Activated CD8-positive, alpha-beta memory T cell treated with anti-CD3 and anti-CD28 coated beads, Interleukin-2, amount 10 ng/mL, durations not matched to agents 7 days and 5 days (primary cell): ENCODE measurements around the gene PIGL. TPM values are rescaled to one million over a fixed set of nuclear protein-coding genes. Genes with fewer than 3 reads are reported as not detected.
"Not testable (repeated sequence)": the region's sequence is repeated elsewhere in the genome, so short reads cannot be mapped to it uniquely, and the experiment has no call there.

Experiments
- ATAC-seq: fragments of 150-1000 bp; cut with Tn5 transposase; one replicate; pipeline ENCODE4 v1.10.0; 2021; ENCODE audit warnings: moderate library complexity
- CTCF ChIA-PET: fragments of 350-600 bp; sonication (Branson Sonifier 250); formaldehyde crosslinking; loops from one replicate; lab custom pipeline; 2021; ENCODE audit warnings: antibody characterized with exemption; lab: Charles Lee
- DNase-seq: peaks from one replicate; pipeline ENCODE4 v3.0.0-alpha.2; 2020
- H3K27ac Mint-ChIP-seq: one replicate; pipeline ENCODE4 v1.8.0; 2021; ENCODE audit warnings: mild to moderate bottlenecking, mixed read lengths
- H3K27me3 Mint-ChIP-seq: one replicate; pipeline ENCODE4 v1.8.0; 2021; ENCODE audit warnings: mixed read lengths
- H3K36me3 Mint-ChIP-seq: one replicate; pipeline ENCODE4 v1.8.0; 2021; ENCODE audit warnings: mild to moderate bottlenecking, mixed read lengths
- H3K4me1 Mint-ChIP-seq: one replicate; pipeline ENCODE4 v1.8.0; 2021; ENCODE audit warnings: mixed read lengths
- H3K4me3 Mint-ChIP-seq: one replicate; pipeline ENCODE4 v1.8.0; 2021; ENCODE audit warnings: mild to moderate bottlenecking, moderate library complexity, mixed read lengths
- H3K9me3 Mint-ChIP-seq: one replicate; pipeline ENCODE4 v1.8.0; 2022; ENCODE audit warnings: low read depth, mixed read lengths
- total RNA-seq, 2 experiments: library from RNA; stranded (reverse); gene quantifications; one replicate each; pipeline ENCODE4 v1.2.3, GENCODE V29; 2021

The PIGL gene
- total RNA-seq, 2 experiments from 2014 or later = 27.9 to 37.6 TPM

DNA sequence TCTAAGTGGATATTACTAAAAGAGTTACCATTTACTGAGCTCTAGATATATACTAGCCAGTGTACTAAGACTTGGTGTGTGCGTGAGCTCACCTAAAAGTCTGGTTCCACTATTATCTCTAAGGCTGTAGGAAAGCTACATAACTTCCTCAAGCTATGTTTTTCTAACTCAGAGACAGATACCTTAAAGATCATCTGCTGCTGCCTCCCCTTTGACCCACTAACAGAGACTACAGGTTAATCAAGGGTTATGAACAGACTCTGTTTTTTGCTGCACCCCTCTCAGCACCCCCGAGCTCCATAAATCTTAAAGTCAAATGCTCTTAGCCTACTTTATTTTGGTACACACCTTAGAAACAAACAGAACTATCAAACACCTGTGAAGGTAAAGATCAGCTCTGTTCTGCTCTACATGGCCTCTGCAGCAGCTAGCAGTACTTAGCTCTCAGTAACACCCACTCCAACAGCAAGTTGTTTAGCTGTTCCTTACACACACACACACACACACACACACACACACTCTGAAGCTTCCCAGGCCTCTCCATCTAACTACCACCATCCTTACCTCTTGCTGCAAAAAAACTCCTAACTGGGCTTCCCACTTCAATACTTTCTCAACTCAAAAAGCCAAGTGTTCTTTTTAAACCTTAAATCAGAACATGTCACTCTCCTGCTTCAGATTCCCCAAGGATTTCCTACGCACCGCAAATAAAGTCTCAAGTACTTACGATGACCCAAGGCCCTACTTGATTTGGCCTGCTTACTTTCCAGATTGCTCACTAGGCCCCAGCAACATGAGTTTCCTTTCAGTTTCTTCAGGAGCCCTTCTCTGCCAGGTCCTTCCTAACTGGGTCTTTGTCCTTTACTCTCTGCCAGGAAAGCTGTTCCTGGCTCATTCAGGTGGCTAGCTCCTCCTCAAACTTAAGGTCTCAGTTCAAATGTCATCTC is 14.2 kb upstream of the PIGL start:
- ATAC-seq, H3K9me3 Mint-ChIP-seq, CTCF ChIA-PET, DNase-seq, H3K36me3 Mint-ChIP-seq, H3K27me3 Mint-ChIP-seq, H3K4me3 Mint-ChIP-seq: not testable (repeated sequence)
- peaks cover 36% of the 10 kb centered on the region for H3K4me1 Mint-ChIP-seq
- peak overlapping the region; percentile 22 for H3K27ac Mint-ChIP-seq

DNA sequence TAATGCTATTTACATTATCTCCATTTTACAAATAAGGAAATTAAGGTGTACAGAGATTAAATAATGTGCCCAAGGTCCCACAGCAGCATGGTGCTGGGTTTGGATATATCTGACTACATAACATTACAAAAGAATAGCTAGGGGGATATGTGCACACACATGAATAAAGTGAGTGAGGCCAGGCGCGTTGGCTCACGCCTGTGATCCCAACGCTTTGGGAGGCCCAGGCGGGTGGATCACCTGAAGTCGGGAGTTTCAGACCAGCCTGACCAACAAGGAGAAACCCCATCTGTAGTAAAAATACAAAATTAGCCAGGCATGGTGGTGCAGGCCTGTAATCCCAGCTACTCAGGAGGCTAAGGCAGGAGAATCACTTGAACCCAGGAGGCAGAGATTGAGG is 12.2 kb upstream of the PIGL start:
- CTCF ChIA-PET, H3K4me3 Mint-ChIP-seq: not testable (repeated sequence)

DNA sequence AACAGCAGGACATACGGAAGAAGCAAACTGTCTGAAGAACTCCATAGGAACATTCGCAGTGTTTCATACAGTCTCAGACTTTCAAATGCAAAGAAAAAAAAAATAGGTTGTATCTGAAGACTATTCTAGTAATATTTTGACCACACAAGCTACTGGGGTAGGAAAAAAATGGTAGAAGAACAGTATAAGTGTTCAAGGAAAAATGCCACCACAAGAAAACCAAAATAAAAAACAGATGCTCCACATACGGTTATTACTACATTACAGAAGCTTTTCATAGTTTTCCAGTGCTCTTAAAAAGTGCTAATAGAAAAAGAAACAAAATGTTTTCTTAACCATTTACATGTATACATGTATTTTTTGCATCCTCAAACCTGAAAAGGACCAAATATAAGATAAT is 5.4 kb upstream of the PIGL start:
- Mint-ChIP-seq H3K27me3 (no peaks in the 10 kb centered on the region), H3K4me1 (peaks cover 29% of the 10 kb centered on the region), H3K36me3 (peaks cover 6% of the 10 kb centered on the region), H3K9me3 (no peaks in the 10 kb centered on the region), H3K27ac (no peak overlapping the region), H3K4me3 (no peak overlapping the region)
- ATAC-seq (no peak), DNase-seq (no peak)
- CTCF ChIA-PET = no interaction called here

More for the DNA sequence above, 12.2 kb upstream of the PIGL start:
- not testable (repeated sequence) for H3K27me3 Mint-ChIP-seq, H3K27ac Mint-ChIP-seq, H3K9me3 Mint-ChIP-seq, H3K36me3 Mint-ChIP-seq, DNase-seq, ATAC-seq
- peaks cover 28% of the 10 kb centered on the region for H3K4me1 Mint-ChIP-seq

DNA sequence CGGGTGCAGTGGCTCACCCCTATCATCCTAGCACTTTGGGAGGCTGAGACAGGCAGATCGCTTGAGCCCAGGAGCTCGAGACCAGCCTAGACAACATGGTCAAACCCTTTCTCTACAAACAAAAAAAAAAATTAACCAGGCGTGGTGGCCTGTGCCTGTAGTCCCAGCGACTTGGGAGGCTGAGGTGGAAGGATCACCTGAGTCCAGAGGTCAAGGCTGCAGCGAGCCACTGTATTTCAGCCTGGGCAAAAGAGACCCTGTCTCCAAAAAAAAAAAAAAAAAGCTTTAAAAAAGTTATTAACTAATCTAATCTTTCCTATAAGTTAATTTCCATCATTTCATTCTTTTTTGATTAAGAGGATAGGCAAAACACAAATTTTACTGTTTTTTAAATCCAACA is 4.2 kb upstream of the PIGL start:
- no peak overlapping the region for H3K4me3 Mint-ChIP-seq
- H3K27me3 Mint-ChIP-seq = no peaks in the 10 kb centered on the region
- CTCF ChIA-PET = interaction anchor here (1.4 kb wide), 1 partner anchor 73 kb away, joined by 4 read pairs; no protein-coding TSS in a partner anchor
- H3K36me3 Mint-ChIP-seq = peaks cover 4% of the 10 kb centered on the region
- DNase-seq (no peak), ATAC-seq (no peak)
- H3K9me3 Mint-ChIP-seq = no peaks in the 10 kb centered on the region
- H3K27ac Mint-ChIP-seq = no peak overlapping the region
- H3K4me1 Mint-ChIP-seq = peaks cover 32% of the 10 kb centered on the region

DNA sequence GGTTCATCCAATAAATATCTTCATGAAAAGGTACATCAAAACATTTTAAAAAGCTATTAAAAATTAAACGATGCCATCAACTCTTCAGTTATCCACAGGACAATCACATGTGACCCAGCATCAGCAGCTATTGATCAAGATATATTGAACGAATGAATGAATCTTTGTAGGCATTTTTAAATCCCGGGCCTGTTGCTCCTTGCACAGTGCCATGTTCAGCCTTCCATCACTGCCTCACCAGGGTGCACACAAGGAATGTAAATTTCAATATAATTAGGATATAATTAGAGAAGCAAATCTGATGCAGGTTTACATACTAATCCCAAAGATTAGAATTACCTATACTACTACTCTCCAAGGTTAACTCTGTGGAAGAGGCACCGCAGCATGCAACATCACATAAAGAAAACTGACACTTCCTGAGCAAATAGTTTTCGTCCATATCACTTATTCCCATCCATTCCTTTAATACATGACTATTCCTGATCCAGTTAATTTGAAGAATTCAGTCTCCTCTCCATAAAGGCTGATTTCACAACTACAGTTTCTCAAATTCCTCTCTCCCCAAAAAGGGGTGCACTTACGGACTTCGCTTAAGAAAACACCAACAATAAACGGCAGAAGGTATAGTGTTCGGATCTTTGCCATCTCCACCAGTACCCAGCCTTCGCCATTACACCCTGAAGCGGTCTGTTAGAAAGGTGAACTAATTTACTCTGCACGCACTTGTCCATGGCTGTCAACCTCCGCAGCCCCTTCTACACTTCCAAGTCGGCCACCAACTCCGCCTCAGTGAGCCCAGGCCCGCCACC is 2.6 kb upstream of the PIGL start:
- Mint-ChIP-seq H3K27me3 (no peaks in the 10 kb centered on the region), H3K36me3 (peaks cover 4% of the 10 kb centered on the region), H3K4me3 (peak overlapping the region; percentile 94), H3K4me1 (peaks cover 37% of the 10 kb centered on the region), H3K27ac (peak overlapping the region; percentile 81), H3K9me3 (no peaks in the 10 kb centered on the region)
- ATAC-seq = no peak
- CTCF ChIA-PET = interaction anchor here (1.0 to 1.6 kb wide), 6 partner anchors 16 to 375 kb away, joined by 3 to 5 read pairs (median 4); partner anchors contain the start of gene CENPV
- DNase-seq = no peak

DNA sequence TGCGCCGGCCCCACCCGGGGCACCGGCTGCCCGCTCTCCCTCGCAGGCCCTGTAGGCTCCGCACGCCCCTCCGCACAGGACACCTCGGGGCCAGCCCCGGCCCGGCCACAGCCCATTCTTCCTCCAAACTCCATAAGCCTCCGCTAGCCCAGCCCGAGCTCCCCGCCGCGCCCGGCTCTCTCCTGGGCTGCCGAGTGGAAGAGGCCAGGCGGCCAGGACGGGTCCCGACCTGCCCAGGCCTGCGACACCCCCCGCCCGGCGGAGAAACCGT is 2.1 kb upstream of the PIGL start:
- H3K27me3 Mint-ChIP-seq = no peaks in the 10 kb centered on the region
- no peaks in the 10 kb centered on the region for H3K9me3 Mint-ChIP-seq
- peak; percentile 38 for ATAC-seq
- peaks cover 4% of the 10 kb centered on the region for H3K36me3 Mint-ChIP-seq
- CTCF ChIA-PET = interaction anchor here (0.5 to 1.6 kb wide), 9 partner anchors 15 to 374 kb away, joined by 3 to 5 read pairs (median 3); partner anchors contain the start of genes CENPV and UBB
- peaks cover 37% of the 10 kb centered on the region for H3K4me1 Mint-ChIP-seq
- peak overlapping the region; percentile 94 for H3K4me3 Mint-ChIP-seq
- DNase-seq = peak; percentile 64
- H3K27ac Mint-ChIP-seq = peak overlapping the region; percentile 81

DNA sequence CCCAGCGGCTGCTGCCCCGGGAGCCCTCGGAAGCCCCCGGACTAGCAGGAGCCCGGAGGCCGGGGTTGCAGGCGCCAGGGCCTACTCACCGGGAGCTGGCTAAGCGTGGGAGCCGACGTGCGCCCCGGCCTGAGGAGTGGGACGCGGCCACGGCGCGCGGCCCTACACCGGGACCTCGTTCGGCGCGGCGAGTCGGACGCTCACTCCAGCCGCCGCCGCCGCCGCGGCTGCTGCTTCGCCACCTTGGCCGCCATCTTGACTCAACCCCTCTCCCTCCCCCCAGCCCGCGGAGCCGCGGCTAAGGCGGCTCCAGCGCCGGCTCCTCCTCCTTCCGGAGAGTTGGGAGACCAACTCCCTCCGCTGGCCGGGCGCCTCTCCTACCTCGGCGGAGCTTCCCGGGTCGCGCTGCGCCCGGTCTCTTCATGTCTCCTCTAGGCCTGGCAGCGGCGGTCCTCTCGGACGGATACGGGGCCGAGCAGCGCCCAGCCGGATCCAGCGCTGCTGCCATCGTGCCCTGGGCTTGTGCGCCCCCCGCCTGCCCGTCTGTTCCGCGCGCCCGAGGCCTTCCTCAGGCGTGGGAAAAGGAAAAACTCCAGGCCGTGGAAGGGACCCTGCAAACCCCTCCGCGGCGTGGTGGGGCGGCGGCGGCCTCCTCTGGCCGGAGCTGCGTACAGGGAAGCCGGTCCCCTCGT is 1.6 kb upstream of the PIGL start, which contains the start of gene NCOR1:
Gene NCOR1, minus strand, starts transcription at position 262 of the 692 bp plus-strand sequence. CDS start 20,965 bp downstream, outside the sequence.
- H3K36me3 Mint-ChIP-seq = peaks cover 4% of the 10 kb centered on the region
- H3K4me1 Mint-ChIP-seq = peaks cover 37% of the 10 kb centered on the region
- CTCF ChIA-PET = interaction anchor here (0.5 to 1.6 kb wide), 11 partner anchors 15 to 374 kb away, joined by 3 to 5 read pairs (median 3); partner anchors contain the start of genes CENPV and UBB
- H3K9me3 Mint-ChIP-seq = no peaks in the 10 kb centered on the region
- H3K27ac Mint-ChIP-seq = peak within 1 kb of the TSS; percentile 84
- H3K4me3 Mint-ChIP-seq = peak within 1 kb of the TSS; percentile 94
- no peaks in the 10 kb centered on the region for H3K27me3 Mint-ChIP-seq
- peak; percentile 93 for DNase-seq
- peak; percentile 87 for ATAC-seq

DNA sequence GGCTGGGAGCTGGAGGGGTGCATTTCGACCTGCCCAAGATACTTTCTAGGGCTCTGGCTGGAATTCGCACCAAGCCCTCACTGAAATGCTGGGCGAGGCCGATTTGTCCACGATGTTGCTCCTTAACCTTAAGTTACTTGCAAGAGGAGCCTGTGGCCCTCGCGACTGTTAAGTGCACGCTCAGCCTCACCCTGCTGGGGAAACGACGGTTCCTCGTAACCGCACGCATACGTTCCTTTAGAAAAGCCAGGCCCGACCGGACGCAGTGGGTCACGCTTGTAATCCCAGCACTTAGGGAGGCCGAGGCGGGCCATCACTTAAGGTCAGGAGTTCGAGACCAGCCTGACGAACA is 1.1 kb upstream of the PIGL start:
- no peak for ATAC-seq
- Mint-ChIP-seq H3K4me3 (peak overlapping the region; percentile 94), H3K4me1 (peaks cover 37% of the 10 kb centered on the region), H3K27ac (peak overlapping the region; percentile 84), H3K9me3 (no peaks in the 10 kb centered on the region), H3K36me3 (peaks cover 4% of the 10 kb centered on the region), H3K27me3 (no peaks in the 10 kb centered on the region)
- peak; percentile 69 for DNase-seq
- CTCF ChIA-PET = interaction anchor here (0.5 to 1.6 kb wide), 8 partner anchors 14 to 373 kb away, joined by 3 to 5 read pairs (median 3); partner anchors contain the start of gene UBB

DNA sequence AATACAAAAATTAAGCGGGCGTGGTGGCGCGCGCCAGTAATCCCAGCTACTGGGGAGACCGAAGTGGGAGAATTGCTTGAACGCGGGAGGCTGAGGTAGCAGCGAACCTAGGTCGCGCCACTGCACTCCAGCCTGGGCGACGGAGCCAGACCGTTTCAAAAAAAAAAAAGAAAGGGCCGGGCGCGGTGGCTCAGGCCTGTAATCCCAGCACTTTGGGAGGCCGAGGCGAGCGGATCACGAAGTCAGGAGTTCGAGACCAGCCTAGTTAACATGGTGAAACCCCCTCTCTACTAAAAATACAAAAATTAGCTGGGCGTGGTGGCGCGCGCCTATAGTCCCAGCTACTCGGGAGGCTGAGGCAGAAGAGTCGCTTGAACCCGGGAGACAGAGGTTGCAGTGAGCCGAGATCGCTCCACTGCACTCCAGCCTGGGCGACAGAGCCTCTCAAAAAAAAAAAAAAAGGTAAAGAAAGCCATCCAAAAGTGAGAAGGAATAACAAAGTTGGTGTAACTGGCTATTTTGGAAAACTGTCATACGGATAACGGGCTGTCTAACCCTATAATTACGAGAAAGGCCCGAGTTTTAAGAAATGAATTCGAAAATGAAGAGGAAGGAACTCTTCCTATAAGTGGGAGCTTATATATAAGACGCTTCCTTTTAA is 539 bp upstream of the PIGL start:
- Mint-ChIP-seq H3K4me3 (peak overlapping the region; percentile 94), H3K27ac (peak overlapping the region; percentile 95), H3K4me1 (peaks cover 36% of the 10 kb centered on the region)
- not testable (repeated sequence) for H3K36me3 Mint-ChIP-seq, ATAC-seq, DNase-seq, H3K9me3 Mint-ChIP-seq, H3K27me3 Mint-ChIP-seq
- CTCF ChIA-PET = interaction anchor here (0.6 to 1.6 kb wide), 9 partner anchors 10 to 190 kb away, joined by 3 to 8 read pairs (median 5); partner anchors contain the start of gene UBB

DNA sequence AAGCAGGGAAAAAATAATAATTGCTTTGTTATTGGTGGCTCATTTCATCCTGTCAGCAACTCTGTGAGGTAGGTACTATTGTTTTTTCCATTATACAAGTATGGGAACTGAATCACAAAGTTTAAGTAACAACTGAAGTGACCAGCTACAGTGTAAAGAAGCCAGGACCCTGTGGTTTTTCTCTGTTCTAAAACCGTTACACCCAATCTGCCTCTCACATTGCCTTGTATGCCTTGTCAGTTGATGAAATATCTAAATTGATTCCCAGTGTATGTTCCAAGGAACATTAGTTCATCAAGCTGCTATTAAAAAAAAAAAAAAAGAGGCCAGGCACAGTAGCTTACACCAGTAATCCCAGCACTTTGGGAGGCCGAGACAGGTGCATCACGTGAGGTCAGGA is 5.4 kb downstream of the PIGL start:
- Mint-ChIP-seq H3K4me1 (peaks cover 6% of the 10 kb centered on the region), H3K4me3 (no peak overlapping the region), H3K27ac (no peak overlapping the region), H3K9me3 (no peaks in the 10 kb centered on the region), H3K27me3 (no peaks in the 10 kb centered on the region), H3K36me3 (peaks cover 3% of the 10 kb centered on the region)
- ATAC-seq = no peak
- CTCF ChIA-PET = interaction anchor here (1.2 kb wide), 1 partner anchor 8 kb away, joined by 4 read pairs; no protein-coding TSS in a partner anchor
- DNase-seq = no peak

DNA sequence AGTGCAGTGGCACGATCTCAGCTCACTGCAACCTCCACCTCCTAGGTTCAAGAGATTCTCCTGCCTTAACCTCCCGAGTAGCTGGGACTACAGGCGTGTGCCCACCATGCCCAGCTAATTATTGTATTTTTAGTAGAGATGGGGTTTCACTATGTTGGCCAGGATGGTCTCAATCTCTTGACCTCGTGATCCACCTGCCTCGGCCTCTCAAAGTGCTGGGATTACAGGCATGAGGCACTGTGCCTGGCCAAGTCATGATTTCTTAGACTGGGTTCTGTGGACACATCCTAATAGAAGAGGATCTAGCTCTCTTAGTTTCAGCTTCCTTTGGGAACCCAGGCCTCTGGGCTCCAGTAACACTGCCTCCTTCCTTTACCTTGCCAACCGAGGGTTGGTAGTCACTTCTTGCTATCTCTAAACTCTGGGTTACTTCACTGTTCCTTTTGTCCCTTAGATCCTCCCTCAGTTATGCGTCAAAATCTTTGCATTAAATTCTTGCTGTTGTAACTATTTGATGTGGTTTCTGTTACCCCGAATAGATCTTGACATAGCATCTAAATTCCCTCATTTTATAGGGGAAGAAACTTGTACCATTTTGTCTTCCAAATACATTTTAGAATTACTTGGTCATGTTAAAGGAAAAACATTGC is 13.0 kb downstream of the PIGL start:
- peak overlapping the region; percentile 87 for H3K27ac Mint-ChIP-seq
- not testable (repeated sequence) for H3K27me3 Mint-ChIP-seq, H3K9me3 Mint-ChIP-seq, DNase-seq
- H3K4me1 Mint-ChIP-seq = peaks cover 15% of the 10 kb centered on the region
- peaks cover 12% of the 10 kb centered on the region for H3K36me3 Mint-ChIP-seq
- peak; percentile 22 for ATAC-seq
- H3K4me3 Mint-ChIP-seq = peak overlapping the region; percentile 60
- CTCF ChIA-PET = interaction anchor here (0.9 to 1.7 kb wide), 6 partner anchors 8 to 134 kb away, joined by 3 to 5 read pairs (median 4); partner anchors contain the start of genes NCOR1 and PIGL

DNA sequence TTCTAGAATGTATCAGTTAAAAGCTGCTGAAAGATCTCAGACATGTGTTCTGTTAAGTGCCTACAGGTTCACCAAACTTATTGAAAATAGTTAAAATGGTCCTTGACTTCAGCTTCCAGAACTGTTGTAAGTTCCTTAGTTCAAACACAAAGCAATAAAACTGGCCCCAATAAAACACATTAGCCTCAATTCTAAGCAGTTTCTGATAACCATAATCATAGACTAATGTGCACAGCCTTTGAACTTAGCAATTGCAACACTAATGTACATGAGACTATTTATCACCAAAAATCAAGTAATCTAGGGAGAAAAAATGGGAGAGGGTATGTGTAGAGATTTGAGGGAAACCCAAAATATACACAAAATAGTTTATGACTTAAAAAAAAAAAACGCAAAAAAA is 15.4 kb downstream of the PIGL start:
- CTCF ChIA-PET = no interaction called here
- Mint-ChIP-seq H3K27ac (no peak overlapping the region), H3K4me3 (no peak overlapping the region)

More for the DNA sequence above, 15.4 kb downstream of the PIGL start:
- Mint-ChIP-seq H3K36me3 (peaks cover 16% of the 10 kb centered on the region), H3K4me1 (peaks cover 15% of the 10 kb centered on the region), H3K9me3 (no peaks in the 10 kb centered on the region), H3K27me3 (no peaks in the 10 kb centered on the region)
- no peak for DNase-seq
- no peak for ATAC-seq
